ENCODE results near the gene PSD2. TPM values are rescaled to one million over a fixed set of nuclear protein-coding genes. Genes with fewer than 3 reads are reported as not detected.

PSD2 gene
- total RNA-seq, 1 donor from 2014 or later, result 0.62 TPM

- H3K27ac Mint-ChIP-seq (ENCODE audit: unreplicated experiment), result no peak overlapping the region
- peaks cover 54% of the 10 kb centered on the region for H3K27me3 Mint-ChIP-seq (ENCODE audit: unreplicated experiment)
- H3K9me3 Mint-ChIP-seq (ENCODE audit: unreplicated experiment), result no peaks in the 10 kb centered on the region
- no peak for DNase-seq (ENCODE audit: extremely low spot score, unreplicated experiment)
- no peak for TF ChIP-seq CTCF (IDR thresholded peaks at IDR 0.05)
- H3K4me1 Mint-ChIP-seq (ENCODE audit: unreplicated experiment), result peaks cover 2% of the 10 kb centered on the region
- no peaks in the 10 kb centered on the region for H3K36me3 Mint-ChIP-seq (ENCODE audit: unreplicated experiment)
- H3K4me3 Mint-ChIP-seq (ENCODE audit: unreplicated experiment), result no peak overlapping the region
These were observed 71.5 kb downstream of the PSD2 start for GRCh38 chr5:139867109-139867508.

DNA sequence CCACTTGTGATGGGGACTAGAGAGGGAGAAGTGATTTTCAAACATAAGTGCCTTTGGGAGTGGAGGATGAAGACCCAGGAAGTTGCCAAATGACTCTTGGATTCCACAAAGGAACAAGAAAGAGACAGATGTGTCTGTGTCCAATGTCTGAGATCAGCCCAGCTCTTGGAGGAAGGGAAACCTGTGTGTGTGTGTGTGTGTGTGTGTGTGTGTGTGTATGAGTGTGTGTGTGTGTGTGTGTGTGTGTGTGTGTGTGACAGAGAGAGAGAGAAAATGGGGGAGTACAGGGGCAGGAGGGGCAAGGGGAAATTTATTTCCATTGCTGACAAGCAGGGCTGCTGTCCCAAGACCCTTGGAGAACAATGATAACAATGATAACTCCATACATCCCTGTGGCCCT is 72.0 kb downstream of the PSD2 start:
- Mint-ChIP-seq H3K9me3 (ENCODE audit: unreplicated experiment) (no peaks in the 10 kb centered on the region), H3K27ac (ENCODE audit: unreplicated experiment) (no peak overlapping the region), H3K4me1 (ENCODE audit: unreplicated experiment) (peaks cover 2% of the 10 kb centered on the region), H3K36me3 (ENCODE audit: unreplicated experiment) (no peaks in the 10 kb centered on the region), H3K4me3 (ENCODE audit: unreplicated experiment) (no peak overlapping the region), H3K27me3 (ENCODE audit: unreplicated experiment) (peaks cover 54% of the 10 kb centered on the region)
- TF ChIP-seq CTCF (IDR thresholded peaks at IDR 0.05), result no peak
- DNase-seq (ENCODE audit: extremely low spot score, unreplicated experiment), result no peak

DNA sequence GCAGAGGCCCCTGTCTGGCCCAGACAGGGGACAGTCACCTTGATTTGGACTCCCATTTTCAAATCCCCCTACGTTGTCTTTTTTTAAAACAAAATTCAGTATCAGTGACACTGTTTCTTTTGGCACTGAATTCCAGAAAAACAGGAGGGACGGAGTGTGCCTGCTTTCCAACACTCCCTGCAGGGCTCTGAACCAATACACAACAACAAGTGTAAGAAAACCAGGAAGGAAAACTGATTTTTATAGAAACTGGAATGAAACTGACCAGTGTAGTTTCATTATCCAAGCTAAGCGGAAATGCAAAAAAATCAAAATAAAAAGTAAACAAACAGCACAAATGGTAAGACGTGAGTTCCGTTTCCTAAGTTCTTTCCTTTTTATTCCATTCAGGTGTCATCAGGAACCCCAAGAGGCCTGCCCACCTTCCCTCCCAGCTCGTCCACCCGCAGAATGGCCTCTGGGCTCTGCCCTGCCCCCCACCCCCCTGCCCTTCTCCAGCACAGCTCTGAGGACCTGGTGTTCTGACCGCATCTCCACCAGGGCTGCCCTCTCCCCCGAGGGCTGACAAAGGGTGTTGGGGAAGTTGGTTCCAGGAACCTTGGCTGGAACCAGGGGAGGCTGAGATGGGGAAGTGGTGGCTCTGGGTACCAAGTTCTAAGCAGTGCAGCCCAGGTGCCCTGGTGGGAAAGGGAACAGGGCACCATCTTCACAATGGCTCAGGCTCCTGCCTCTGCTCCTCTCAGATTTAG is 73.6 kb downstream of the PSD2 start:
- Mint-ChIP-seq H3K27ac (ENCODE audit: unreplicated experiment) (no peak overlapping the region), H3K9me3 (ENCODE audit: unreplicated experiment) (no peaks in the 10 kb centered on the region), H3K36me3 (ENCODE audit: unreplicated experiment) (no peaks in the 10 kb centered on the region), H3K27me3 (ENCODE audit: unreplicated experiment) (peaks cover 64% of the 10 kb centered on the region), H3K4me3 (ENCODE audit: unreplicated experiment) (no peak overlapping the region), H3K4me1 (ENCODE audit: unreplicated experiment) (peaks cover 4% of the 10 kb centered on the region)
- no peak for TF ChIP-seq CTCF (IDR thresholded peaks at IDR 0.05)
- DNase-seq (ENCODE audit: extremely low spot score, unreplicated experiment), result no peak

DNA sequence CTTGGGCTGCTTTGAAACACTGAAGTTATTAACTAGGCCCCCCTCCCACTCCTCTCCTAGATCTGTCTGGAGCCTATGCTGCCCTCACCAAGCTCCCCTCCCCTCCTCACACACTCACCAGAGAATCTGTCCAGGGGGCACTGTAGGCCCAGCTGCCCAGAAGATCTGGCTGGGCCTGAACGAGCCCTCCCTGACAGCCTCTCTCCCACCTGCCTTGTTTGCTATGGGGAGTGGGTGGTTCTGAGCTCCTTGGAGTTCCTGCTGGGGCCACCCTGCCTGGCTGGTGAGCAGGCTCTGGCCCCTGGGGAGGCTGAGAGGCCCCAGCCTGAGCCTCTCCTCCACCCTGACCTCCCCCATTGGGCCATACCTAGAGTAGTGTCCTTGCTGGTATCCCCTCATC is 75.1 kb downstream of the PSD2 start:
- no peaks in the 10 kb centered on the region for H3K9me3 Mint-ChIP-seq (ENCODE audit: unreplicated experiment)
- H3K27ac Mint-ChIP-seq (ENCODE audit: unreplicated experiment), result no peak overlapping the region
- no peak for DNase-seq (ENCODE audit: extremely low spot score, unreplicated experiment)
- no peak overlapping the region for H3K4me3 Mint-ChIP-seq (ENCODE audit: unreplicated experiment)
- H3K36me3 Mint-ChIP-seq (ENCODE audit: unreplicated experiment), result no peaks in the 10 kb centered on the region
- H3K4me1 Mint-ChIP-seq (ENCODE audit: unreplicated experiment), result peaks cover 4% of the 10 kb centered on the region
- TF ChIP-seq CTCF (IDR thresholded peaks at IDR 0.05), result no peak
- H3K27me3 Mint-ChIP-seq (ENCODE audit: unreplicated experiment), result peaks cover 59% of the 10 kb centered on the region

GRCh38 chr5:139871614-139872013 is 76.0 kb downstream of the PSD2 start:
- Mint-ChIP-seq H3K36me3 (ENCODE audit: unreplicated experiment) (no peaks in the 10 kb centered on the region), H3K27ac (ENCODE audit: unreplicated experiment) (no peak overlapping the region), H3K27me3 (ENCODE audit: unreplicated experiment) (peaks cover 52% of the 10 kb centered on the region), H3K4me1 (ENCODE audit: unreplicated experiment) (peaks cover 4% of the 10 kb centered on the region), H3K9me3 (ENCODE audit: unreplicated experiment) (no peaks in the 10 kb centered on the region), H3K4me3 (ENCODE audit: unreplicated experiment) (no peak overlapping the region)
- TF ChIP-seq CTCF (IDR thresholded peaks at IDR 0.05), result no peak
- DNase-seq (ENCODE audit: extremely low spot score, unreplicated experiment), result no peak
